Left forelimb (tissue), 1 donor: ENCODE results near the gene RIN3.

Experiments used
- DNase-seq: peaks from one replicate; pipeline ENCODE4 v3.0.0-alpha.2; 2018; ENCODE audit warnings: low spot score

RIN3 gene

DNA sequence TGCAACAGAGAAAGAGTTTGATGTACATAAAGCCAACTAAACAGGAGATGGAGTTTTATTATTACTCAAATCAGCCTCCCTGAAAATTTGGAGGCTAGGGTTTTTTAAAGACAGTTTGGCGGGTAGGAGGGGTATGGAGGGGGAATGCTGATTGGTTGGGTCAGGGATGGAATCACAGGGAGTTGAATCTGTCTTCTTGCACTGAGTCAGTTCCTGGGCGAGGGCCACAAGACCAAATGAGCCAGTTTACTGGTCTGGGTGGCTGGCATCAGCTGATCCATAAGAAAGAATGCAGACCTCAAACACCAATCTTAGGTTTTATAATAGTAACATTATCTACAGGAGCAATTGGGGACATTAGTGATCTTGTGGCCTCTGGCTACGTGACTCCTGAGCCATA, 64.9 kb downstream of the RIN3 start:
- DNase-seq, result no peak

DNA sequence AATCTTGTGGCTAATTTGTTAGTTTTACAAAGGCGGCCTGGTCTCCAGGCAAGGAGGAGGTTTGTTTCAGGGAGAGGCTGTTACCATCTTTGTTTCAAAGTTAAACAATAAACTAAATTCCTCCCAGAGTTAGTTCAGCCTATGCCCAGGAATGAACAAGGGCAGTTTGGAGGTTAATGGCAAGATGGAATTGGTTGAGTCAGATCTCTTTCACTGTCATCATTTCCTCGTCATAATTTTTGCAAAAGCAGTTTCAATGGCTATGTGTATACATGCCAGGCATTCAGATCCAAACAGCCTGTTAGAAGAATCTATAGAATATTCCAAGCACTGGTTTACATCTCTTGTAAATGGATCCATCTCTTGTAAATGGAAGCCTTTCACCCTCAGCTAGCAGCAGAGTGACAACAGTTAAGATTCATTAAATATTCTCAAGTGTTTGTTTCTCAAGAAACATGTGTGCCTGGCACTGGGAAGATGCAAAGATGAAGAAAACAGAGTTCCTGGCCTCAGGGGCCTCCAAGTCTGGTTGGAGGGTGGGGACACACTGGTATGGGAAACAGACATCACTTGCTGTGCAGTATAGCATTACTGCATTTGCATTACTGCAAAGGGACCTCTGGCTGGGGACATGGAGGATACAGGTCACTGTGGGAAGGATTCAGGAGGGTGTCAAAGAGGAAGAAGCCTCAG, 65.8 kb downstream of the RIN3 start:
- DNase-seq, result no peak

DNA sequence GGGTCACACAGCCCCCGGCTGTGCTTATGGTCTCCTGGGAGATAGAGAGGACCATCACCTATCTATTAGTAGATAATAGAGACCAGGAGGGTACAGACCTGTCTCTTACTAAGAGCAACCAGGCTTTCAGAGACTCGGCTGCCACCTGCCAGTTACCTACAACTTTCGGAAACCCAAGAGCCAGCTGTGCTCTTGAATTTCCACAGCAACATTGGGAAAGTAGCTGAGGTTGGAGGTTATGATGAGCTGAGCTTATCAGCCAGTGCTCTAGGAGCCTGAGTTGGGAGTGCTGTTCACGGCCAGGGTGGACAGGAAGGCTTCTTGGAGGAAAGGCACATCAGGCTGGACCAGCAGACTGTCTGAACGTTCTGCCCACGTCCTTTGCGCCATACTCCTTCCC, 67.6 kb downstream of the RIN3 start:
- DNase-seq, result no peak

DNA sequence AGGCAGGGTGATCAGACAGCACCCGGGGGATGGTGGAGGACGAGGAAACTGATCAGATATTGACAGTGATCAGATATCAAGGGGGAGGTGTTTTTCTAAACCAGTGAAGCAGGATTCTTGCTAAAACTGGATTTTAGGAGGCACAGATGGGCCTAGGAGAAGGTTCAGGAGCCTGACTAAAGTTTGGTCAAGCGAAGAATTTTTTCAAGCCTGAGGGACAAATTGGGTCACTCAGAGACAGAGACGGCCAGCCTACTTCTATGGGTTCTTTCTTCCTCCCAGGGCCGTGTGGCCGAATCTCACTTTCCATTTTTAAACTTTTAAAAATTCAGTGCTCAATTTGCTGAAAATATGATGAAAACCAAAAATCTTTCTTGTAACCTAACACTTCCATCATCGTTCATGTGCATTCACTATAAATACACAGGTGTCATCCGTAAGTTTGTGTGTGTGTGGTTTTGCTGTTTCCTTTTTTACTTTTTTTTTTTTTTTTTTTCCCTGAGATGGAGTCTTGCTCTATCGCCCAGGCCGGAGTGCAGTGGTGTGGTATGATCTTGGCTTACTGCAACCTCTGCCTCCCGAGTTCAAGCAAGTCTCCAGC, 68.5 kb downstream of the RIN3 start:
- no peak for DNase-seq

DNA sequence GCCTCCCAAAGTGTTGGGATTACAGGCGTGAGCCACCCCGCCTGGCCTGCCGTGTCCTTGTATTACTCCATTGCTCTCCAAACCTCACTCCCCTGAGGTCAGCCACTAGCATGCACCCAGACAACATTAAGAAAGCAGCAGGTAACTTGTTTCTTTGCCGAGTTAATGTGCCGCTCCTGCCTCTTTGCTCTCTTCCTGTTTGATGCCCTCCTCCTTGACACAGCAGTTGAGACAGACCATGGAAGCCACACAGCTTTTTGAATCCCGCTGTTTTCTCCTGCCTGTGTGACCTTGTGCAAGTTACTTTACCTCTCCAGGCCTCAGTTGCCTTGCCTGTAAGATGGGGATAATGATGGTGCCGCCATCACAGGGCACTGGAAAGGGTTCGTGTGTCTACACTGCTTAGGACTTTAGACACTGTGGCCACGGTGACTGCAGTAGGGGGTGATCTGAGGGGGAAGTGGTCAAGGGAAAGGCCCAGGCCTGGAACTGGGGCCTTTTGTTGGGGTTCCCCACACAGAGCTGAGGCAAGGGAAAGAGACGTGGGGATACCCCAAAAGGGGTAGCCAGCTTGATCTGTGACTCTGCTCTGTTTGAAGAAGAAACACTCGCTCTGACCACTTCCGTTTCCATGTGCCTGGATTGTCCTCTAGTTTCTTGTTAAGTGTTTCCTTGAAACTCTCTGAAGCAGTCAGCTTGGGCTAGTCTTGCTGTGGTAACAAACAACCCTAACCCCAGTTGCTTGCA, 69.3 kb downstream of the RIN3 start:
- no peak for DNase-seq

DNA sequence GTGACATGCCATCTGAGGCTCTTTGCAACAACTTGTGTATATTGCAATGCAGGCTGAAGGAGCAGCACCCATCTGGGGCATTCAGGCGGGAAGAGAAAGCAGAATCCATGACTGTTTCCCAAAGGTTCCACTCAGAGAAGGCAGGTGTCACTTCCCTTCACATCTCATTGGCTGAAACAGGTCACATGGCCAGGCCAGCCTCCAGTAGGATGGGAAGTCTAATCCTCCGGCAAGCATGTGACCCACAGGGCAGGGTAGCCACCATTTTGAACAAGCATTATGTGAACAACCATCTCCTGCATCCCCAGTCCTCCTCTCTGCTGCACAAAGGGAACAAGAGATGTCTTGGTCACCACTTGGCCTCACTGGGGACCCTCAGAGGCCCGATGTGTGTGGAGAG, 70.6 kb downstream of the RIN3 start:
- no peak for DNase-seq

DNA sequence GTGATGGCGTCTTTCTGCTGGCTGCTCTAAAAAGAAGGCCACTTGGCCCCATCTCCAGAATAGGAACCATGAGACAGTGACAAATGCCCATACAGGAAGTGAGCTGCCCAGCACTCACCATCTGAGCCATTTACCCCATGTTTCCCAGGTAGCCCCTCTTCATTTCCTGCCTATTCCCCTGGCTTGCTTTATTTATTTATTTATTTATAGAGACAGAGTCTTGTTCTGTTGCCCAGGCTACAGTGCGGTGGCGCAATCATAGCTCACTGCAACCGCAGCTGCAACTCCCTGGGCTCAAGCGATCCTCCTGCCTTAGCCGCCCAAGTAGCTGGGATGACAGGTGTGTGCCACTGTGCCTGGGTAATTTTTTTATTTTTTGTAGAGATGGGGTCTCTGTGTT, 71.2 kb downstream of the RIN3 start:
- no peak for DNase-seq

DNA sequence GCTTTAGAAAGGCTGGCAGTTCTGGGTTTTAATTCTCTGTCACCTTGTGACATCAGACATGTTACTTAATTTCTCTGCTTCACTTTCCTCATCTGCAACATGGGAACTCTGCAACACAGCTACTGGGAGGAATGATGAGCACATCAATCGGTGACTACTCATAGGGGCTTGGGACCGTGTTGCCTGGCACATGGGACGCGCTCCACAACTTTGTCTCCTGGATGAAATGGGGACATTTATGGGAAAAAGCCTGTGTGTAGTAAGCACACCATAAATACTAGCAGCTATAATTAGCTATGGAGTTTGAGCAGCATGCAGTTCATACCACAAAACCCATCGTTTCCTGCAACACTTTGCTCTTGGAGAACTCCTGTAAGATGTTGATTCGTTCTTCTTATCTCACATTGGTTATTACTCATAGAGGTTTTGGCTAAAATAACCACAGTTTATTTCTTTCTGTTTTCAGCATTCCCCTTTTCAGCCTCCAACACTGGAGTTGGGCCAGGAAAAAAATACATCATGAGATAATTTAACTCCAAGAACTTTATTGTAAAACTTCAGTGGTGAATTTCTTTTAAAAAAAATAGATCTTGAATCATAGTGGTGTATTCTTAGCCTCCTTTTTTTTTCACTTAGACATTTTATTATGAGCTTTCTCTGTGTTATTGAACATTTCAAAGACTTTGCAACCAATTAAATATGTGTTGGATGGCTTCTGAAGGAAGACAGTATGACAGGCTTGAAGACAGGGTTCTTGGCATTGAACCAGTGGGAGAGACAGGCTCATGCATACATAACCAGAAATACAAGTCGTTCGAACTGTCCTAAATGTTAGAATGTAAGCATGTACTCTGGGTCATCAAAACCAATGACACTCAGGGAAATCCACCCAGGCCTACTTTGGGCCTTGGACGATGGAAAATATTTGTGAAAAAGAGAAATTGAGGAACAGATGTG, 72.7 kb downstream of the RIN3 start:
- no peak for DNase-seq

DNA sequence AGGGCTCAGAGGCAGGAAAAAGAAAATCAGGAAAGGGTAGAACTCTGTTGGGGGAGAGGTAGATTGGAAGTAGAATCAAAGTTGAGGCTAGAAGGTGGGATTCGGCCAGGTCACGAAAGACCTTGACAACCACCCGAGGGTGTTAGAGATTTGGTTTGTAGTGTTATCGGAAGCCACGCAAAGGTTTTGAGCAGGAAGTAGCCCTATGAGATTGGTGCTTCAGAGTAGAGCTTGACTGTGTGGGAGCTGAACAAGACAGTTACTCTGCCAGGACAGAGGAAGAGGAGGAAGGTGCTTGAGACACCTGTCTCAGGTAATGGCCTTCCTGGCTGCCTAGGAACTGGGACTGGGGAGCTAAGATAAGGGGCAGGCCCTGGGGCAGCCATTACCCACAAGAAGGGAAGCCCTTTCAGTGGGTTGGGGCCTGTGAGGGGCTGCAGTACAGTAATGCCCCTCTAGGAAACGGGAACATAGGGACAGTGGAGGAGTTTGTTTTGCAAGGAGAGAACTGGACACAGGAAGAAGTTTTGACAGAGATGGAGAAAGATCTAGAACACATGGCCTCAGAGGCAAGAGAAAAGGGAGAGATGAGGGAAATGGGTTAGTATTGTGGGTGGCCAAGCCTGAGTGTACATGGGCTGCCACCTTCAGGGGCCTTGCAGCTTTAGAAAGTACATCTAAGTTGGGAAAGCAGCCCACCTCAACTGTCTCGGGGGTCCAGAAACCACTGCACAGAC, 73.5 kb downstream of the RIN3 start:
- DNase-seq, result peak; percentile 14

DNA sequence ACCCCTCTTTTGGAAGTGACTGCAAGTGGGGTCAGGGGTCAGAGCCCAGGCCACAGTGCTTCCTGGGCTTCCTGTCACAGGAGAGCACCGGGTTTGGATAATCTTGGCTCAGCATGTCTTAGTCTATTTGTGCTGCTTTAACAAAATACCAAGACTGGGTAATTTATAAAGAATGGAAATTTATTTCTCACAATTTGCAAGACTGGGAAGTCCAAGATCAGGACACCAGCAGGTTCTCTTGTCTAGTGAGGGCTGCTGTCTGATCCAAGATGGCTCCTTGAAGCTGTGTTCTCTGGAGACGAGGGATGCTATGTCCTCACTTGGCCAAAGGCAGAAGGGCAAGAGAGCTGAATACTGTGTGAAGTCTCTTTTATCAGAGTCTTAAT, 74.1 kb downstream of the RIN3 start:
- DNase-seq, result peak; percentile 15

DNA sequence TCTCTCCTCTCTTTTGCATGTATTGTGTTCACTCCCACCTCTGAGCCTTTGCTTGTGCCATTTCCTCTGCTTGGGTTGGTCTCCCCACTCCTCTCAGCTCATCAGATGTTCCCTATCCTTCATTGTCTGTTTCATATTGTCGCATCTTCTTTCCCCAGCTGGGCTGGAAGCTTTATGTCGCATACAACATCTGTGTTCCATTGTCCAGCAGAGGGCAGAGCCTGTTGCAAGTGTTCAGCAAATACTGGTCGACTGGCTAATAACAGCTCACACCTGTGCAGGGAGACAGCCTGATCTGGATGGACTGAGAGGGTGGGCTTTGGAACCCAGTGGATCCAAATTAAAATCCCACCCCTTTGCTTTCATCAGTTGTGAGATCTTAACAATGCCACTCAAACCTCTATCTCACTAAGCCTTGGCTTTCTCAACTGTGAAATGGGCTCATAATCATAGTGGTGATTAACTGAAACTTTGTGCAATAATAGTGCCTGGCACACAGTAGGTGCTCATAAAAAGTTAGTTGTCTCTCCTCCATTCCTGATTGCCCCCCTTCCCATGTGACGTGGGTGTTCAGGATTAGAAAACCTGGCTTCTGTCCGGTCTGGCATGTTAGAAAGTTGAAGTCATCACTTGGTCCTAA, 75.8 kb downstream of the RIN3 start:
- peak; percentile 36 for DNase-seq

DNA sequence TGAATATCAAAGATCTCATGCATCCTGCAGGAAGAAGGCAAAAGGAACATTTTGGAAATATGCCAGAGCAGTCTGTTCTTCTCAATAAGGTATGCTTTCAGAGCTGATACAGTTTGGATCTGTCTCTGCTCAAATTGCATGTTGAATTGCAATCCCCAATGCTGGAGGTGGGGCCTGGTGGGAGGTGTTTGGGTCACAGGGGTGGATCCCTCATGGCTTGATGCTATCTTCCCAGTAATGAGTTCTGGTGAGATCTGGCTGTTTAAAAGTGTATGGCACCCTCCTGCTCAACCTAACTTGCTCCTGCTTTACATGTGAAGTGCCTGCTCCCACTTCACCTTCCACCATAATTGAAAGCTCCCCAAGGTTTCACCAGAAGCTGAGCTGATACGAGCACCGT, 76.6 kb downstream of the RIN3 start:
- no peak for DNase-seq

DNA sequence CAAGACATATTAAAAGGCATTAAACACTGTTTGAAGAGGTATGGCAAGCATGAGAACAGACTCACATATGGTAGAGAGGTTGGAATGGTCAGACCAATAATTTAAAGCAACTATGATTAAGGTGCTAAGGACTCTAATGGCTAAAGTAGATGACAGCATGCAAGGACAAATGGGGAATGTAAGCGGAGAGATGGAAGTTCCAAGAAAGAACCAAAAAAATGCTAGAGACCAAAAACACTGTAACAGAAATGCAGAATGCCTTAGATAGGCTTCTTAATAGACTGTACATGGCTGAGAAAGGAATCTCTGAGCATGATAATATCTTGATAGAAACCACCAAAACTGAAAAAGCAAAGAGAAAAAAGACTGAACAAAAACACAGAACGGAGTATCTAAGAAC, 77.4 kb downstream of the RIN3 start:
- DNase-seq, result no peak

DNA sequence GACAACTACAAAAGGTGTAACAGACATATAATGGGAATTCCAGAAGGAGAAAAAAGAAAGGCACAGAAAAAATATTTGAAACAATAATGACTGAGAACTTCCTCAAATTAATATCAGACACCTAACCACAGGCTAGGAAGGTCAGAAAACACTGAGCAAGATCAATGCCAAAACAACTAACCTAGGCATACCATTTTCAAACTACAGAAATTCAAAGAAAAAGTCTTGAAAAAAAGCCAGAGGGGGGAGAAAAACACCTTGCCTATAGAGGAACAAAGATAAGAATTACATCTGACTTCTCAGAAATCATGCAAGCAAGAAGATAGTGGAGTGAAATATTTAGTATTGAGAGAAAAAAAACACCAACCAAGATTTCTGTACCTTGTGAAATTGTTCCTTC, 77.8 kb downstream of the RIN3 start:
- no peak for DNase-seq

DNA sequence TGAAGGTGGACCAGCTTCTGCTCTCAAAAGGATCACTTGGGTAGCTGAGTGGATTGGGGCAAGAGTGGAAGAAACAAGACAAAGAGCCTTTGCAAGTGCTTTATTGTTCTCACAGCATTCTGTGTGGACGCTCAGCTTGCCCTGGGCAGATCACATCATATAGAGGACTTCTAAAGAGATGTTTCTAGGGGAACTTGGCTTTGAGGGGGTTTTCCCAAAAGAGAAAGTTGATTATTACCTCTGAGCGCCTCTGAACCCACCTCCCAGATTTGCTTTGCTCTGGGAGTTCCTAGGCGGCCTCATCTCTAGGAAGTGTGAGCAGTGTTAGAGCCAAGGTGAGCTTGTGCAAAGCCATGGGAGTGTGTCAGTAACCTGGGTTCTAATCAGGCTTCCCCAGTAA, 81.7 kb downstream of the RIN3 start:
- no peak for DNase-seq

DNA sequence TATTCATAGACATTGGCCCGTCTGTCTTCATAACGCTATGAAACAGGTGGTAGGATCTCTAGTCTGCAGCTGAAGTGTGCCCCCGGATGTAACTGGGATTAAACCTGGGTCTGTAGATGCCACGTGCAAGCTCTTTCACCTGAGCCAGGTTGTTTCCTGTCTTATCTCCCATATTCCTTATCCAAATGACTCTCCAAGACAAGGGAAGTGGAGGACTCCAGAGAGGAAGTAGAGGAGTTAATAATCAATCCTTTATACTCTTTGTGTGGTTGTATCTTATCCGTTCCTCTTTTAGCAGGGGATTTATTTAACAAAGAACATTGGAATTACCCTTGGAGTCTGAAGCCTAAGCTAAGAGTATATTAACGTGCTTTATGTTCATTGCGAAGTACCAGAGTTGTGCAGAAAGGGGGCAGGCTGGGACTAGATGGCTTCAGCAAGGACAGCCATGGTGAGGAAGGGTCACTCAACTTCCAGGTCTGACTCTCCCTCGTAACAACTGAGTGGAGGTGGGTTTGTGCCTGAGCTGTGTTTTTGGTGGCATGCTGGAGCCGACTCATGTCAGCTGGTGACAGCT, 82.8 kb downstream of the RIN3 start:
- DNase-seq, result no peak

DNA sequence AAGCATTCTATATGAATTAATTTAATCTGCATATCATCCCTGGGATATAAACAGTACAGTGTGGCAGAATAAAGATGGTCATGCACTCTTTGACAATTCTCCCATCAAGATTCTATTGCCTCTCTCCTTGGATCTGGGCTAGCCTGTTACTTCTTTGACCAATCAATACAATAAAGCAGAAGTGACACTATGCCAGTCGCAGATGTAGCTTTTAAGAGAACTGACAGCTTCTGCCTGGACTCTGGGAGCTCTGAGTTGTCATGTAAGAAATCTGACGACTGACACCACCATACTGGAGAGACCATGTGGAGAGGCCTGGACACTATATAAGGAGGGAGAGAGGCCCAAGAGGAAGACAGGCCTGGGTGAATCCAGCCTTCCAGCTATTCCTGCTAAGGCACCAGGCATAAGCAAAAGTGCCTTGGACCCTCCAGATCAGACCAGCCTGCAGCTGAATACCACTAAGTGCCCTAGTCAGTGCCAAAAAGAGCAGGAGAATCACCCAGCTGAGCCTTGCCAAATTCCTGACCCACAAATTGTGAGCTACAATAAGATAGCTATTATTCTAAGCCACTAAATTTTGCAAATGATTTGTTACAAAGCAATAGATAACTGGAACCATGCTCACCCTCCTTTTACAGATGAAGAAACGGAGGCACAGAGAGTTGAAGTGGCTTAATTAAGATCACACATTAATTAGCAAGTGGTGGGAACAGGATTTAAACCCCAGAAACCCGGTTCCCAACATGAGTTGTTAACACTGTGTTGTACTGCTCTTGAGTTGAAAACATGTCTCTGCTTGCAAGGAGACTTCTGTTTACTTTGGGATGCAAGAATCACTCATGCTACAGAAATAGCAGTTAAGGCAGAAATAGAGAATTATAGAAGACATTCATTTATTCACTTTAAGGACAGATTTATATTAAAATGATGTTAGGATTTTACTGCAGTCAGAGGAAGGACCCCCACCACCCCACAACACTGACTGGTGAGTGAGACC, 84.6 kb downstream of the RIN3 start:
- no peak for DNase-seq

DNA sequence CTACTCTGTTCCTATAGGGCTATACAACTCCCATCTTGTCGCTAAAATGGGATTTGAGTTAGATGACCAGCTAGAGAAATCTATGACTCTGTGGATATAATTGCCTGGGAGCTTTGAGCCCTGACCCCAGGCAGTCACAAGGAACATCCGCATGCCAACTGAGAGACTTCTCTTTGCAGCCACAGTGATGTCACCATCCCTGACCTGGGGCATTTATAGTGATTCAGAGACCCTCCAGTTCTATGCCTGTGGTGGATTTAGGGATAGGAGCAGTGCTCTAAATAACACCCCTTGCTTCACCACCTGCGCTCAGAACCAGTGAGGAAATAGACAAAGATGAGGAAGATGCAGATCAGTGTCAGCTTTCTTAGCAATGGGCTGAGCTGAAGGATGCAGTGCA, 86.2 kb downstream of the RIN3 start:
- no peak for DNase-seq

DNA sequence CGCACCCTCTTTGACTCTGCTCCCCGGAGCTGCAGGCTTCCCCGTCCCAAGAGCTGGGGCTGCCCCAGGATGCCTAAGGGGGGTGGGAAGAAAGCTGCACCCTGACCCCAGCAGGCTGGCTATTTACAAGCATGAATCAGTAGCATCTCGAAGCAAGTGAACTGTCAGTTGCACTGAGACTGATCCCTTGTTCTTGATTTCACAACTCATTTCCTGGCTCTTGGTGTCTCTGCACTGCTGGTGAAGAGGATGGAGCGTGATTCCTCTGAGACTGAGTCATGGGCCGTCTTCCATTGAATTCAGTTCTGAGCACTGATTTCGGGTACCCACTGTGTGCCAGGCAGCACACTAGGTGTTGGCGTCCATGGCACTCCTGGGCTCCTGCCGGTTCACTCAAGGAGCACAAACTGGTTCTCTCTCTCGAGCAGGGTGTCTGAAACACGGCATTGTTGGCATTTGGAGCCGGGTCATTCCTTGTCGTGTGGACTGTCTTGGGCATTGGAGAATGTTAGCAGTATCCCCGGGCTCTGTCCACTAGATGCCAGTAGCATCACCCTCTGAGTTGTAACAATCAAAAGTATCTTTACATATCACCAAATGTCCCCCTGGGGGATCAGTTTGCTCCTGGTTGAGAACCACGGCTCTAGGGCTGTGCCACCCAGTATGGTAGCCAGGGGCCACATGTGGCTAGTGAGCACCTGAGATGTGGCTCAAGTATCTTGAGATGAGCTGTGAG, 86.9 kb downstream of the RIN3 start:
- no peak for DNase-seq
